Naive thymus-derived CD8-positive, alpha-beta T cell (primary cell): ENCODE measurements around the gene ALDH1A1. TPM values are rescaled to one million over a fixed set of nuclear protein-coding genes. Genes with fewer than 3 reads are reported as not detected.

ENCODE experiments used
- ATAC-seq, 2 donors: fragments of 150-1000 bp; cut with Tn5 transposase in 1 of 2; sonication (Bioruptor Pico), chemical (Tn5 transposase) in 1 of 2; 1 replicate in 1 of 2; 2 replicates in 1 of 2; pipeline ENCODE4 v1.10.0; 2021; ENCODE audit warnings: mild to moderate bottlenecking in 2 of 2, moderate library complexity in 2 of 2
- POLR2A ChIA-PET: fragments of 350-600 bp; sonication (Branson Sonifier 250); formaldehyde crosslinking; loops from one replicate; lab custom pipeline; 2021; ENCODE audit warnings: antibody characterized with exemption; lab: Charles Lee
- DNase-seq, 10 donors: peaks; one replicate each; pipeline versions ENCODE4 v3.0.0 to v3.0.0-alpha.2; 2020 to 2022
- H3K27ac Mint-ChIP-seq, 10 donors: one replicate each; pipeline ENCODE4 v1.8.0; 2020 to 2022; ENCODE audit warnings: mild to moderate bottlenecking in 10 of 10, mixed read lengths in 10 of 10, moderate library complexity in 4 of 10, inconsistent platforms in 1 of 10
- H3K27me3 Mint-ChIP-seq, 5 donors: one replicate each; pipeline ENCODE4 v1.8.0; 2021 to 2022; ENCODE audit warnings: mixed read lengths in 5 of 5
- H3K36me3 Mint-ChIP-seq, 3 donors: one replicate each; pipeline ENCODE4 v1.8.0; 2020 to 2022; ENCODE audit warnings: mixed read lengths in 3 of 3, mild to moderate bottlenecking in 2 of 3, inconsistent platforms in 1 of 3
- H3K4me1 Mint-ChIP-seq, 4 donors: one replicate each; pipeline ENCODE4 v1.8.0; 2021 to 2022; ENCODE audit warnings: mixed read lengths in 4 of 4
- H3K4me3 Mint-ChIP-seq, 10 donors: one replicate each; pipeline ENCODE4 v1.8.0; 2020 to 2022; ENCODE audit warnings: mild to moderate bottlenecking in 10 of 10, mixed read lengths in 10 of 10, moderate library complexity in 6 of 10, inconsistent platforms in 1 of 10
- H3K9me3 Mint-ChIP-seq, 9 donors: one replicate each; pipeline ENCODE4 v1.8.0; 2020 to 2022; ENCODE audit warnings: mixed read lengths in 9 of 9, mild to moderate bottlenecking in 3 of 9, inconsistent platforms in 1 of 9, moderate library complexity in 1 of 9
- polyA plus RNA-seq, 3 donors: library from polyadenylated mRNA; unstranded; fragments of 300-500 nt; fragmentation: Illumina TruSeq; gene quantifications; one replicate each; pipeline ENCODE4 v1.2.3, GENCODE V29; 2021
- total RNA-seq, 8 experiments: library from RNA in 2 of 8; stranded (reverse) in 2 of 8; gene quantifications; one replicate each; pipeline ENCODE4 v1.2.3 and lab custom pipeline; 2021 to 2026

Gene ALDH1A1
- total and polyA plus RNA-seq, 5 experiments from 2014 or later: 0.11 to 0.30 (median 0.23) TPM; not detected in 2

DNA sequence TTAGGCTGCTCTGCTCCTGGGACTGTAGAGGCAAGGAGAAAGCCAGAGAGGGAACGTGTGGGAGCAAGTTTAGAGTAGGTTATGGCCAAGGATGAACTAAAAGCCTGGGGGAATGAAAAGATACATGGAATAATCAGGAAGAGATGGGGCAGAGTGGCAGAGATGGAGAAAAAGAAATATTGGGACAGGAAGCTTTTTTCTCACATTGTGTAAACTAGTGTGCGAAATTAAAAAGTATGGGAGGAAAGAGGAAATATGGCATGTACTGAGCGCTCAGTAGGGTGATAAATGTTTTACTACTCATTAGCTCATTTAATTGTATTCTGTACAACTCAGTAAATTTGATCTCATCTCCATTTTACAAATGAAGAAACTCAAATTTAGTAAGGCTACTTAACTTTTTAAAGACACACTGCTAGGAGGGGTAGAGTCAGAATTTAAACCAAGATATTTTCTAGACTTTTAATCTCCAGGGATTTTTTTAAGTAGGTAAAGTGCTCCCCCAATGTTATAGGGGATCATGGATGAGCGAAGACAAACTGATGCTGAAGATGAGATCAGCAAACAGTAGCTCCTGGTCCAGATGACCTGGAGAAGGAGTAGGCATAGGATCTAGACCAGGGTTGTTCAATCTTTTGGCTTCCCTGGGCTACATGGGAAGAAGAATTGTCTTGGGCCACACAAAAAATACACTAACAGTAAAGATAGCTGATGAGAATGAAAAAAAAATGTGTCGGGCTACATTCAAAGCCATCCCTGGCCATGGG lies 30.8 kb downstream of the ALDH1A1 start:
- Mint-ChIP-seq H3K36me3 (no peaks in the 10 kb centered on the region), H3K27ac (no peak overlapping the region), H3K4me3 (no peak overlapping the region), H3K27me3 (peaks cover 0 to 9% (median 6%) of the 10 kb centered on the region in 5 donors), H3K4me1 (no peaks in the 10 kb centered on the region), H3K9me3 (no peaks in the 10 kb centered on the region)
- POLR2A ChIA-PET: no interaction called here
- ATAC-seq (no peak), DNase-seq (no peak)

DNA sequence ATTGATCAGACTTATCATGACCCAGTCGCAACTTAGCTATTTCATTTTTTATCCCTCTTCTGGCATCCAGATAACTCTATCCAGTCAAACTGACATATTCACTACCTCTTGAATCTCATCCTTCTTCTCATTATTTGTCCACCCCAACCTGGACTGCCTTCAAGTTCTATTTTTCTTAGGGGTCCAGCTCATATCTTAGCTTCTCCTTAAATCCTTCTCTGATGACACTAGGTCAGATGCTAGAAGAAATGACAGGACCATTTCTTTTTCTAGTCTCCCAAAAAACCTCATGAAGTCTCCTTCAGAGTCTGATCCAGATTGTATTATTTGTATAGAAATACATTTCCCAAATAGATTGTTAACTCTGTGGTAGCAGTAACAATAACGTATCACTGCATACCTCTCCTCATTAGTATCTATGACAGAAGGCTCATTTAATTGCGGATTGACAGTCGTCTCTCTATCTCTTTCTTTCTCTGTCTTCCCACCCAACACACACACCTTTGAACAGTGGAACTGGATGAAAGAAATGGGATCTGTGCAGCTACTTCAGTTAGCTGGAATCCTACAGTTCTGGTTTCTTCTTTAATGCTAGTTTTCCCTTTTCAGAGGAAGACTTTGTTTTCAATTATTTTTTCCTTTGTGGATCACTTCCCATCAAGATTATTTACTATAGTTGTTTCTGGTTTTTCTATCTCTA lies 33.5 kb downstream of the ALDH1A1 start:
- no peaks in the 10 kb centered on the region for H3K4me1 Mint-ChIP-seq
- no peak overlapping the region for H3K4me3 Mint-ChIP-seq
- no peak for DNase-seq
- no peaks in the 10 kb centered on the region for H3K36me3 Mint-ChIP-seq
- peaks cover 0 to 11% (median 6%) of the 10 kb centered on the region in 5 donors for H3K27me3 Mint-ChIP-seq
- ATAC-seq: no peak
- H3K9me3 Mint-ChIP-seq: no peaks in the 10 kb centered on the region
- peak overlapping the region in 1 of 10 donors; percentile 58 for H3K27ac Mint-ChIP-seq
- POLR2A ChIA-PET: no interaction called here

DNA sequence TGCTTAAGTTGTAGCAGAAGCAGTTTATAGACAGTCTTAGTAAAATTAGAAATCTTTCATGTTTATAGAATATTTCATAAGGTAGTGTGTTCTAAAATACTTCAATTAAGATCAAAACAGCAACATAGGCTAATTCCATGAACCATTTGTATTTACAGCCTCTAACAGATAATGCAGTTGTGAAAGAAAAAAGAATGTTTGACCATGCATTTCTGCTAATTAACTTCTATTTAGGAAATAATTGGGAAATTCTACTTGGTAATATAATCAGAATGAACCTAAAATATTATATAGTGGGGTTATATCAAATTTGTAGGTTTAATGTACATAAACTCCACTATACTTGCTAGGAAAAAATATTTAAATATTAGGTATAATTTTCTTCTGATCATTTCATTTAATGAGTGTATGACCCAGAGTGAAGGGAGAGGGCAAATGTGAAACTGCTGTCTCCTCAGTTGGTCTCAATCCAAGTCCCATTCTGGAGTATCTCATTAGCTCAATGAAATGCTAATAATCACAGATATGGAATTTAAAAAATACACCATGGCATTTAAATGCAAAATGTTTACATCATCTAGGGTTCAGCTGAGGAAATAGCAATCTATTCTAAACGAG lies 34.9 kb downstream of the ALDH1A1 start:
- DNase-seq (no peak), ATAC-seq (no peak)
- Mint-ChIP-seq H3K4me3 (no peak overlapping the region), H3K27me3 (peaks cover 0 to 11% (median 6%) of the 10 kb centered on the region in 5 donors), H3K36me3 (no peaks in the 10 kb centered on the region), H3K4me1 (no peaks in the 10 kb centered on the region), H3K27ac (no peak overlapping the region), H3K9me3 (no peaks in the 10 kb centered on the region)
- POLR2A ChIA-PET: no interaction called here

DNA sequence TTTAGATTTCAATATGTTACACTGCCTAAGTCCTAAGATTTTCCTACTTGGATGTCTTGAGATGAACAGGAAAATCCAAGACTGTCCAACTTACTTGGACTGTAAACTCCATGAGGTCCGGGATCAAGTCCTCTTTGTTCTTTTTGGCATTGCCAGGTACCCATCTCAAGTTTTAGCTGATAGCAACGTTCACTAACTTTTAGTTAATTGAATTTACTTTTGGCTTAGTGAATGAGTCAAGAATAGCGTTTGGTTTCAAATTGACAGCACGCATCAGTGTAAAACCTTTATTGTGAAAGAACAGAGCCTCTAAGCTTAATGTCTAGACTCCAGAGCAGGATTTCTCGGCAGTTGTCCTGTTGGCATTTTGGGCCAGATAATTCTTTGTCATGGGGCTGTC lies 37.2 kb downstream of the ALDH1A1 start:
- POLR2A ChIA-PET: no interaction called here
- H3K9me3 Mint-ChIP-seq: no peaks in the 10 kb centered on the region
- no peaks in the 10 kb centered on the region for H3K36me3 Mint-ChIP-seq
- ATAC-seq (no peak), DNase-seq (no peak)
- H3K4me1 Mint-ChIP-seq: no peaks in the 10 kb centered on the region
- no peak overlapping the region for H3K27ac Mint-ChIP-seq
- H3K4me3 Mint-ChIP-seq: no peak overlapping the region
- peaks cover 0 to 5% (median 0%) of the 10 kb centered on the region in 5 donors for H3K27me3 Mint-ChIP-seq

DNA sequence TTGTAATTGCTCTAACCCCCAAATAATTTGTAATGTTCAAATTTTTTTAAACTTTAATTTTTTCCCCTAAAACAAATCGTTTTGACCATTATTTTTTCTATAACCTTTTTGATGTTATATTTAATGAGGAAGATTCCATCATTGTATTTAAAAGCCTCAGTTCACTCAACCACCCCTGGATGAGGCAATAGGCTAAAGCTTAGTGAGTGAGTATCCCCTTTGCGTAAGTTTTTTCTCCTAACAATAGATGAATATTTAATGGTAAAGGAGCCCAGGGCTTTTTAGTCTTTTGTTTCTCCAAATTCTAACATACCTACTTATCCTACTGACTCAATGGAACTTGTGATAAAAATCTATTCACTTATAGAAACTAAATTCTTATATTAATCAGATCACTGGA lies 38.1 kb downstream of the ALDH1A1 start:
- Mint-ChIP-seq H3K4me1 (no peaks in the 10 kb centered on the region), H3K27me3 (peaks cover 0 to 5% (median 0%) of the 10 kb centered on the region in 5 donors), H3K9me3 (no peaks in the 10 kb centered on the region), H3K4me3 (no peak overlapping the region), H3K36me3 (no peaks in the 10 kb centered on the region), H3K27ac (no peak overlapping the region)
- DNase-seq (no peak), ATAC-seq (no peak)
- POLR2A ChIA-PET: no interaction called here

DNA sequence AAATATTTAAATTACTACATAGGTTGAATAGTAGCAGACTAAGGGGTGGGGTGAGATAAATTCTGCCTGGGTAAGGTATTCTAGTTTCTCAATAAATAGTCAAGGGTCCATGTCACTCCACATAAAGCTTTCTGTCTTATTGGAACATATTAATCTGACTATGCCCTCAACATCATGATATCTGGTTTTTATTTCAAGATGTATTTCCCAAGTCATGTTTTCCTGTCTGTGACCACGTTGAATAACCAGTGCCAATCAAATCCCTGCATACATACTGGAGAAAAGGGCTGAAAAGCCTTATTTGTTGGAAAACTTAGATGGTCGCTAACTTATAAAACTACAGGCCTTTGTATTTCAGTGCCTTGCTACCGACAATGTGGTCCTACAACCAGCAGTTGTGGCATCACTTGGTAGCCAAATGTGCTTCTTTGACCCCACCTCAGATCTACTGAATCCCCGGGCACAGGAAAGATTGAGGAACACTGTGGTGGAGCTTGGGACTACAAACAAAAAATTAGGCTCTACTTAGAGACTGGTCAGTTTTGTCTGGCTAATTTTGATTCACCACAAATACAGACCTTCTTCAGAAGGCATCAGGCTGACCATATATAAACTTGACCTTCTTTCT lies 39.4 kb downstream of the ALDH1A1 start:
- Mint-ChIP-seq H3K27me3 (peaks cover 0 to 5% (median 1%) of the 10 kb centered on the region in 5 donors), H3K4me3 (no peak overlapping the region), H3K9me3 (no peaks in the 10 kb centered on the region), H3K4me1 (no peaks in the 10 kb centered on the region), H3K27ac (no peak overlapping the region), H3K36me3 (no peaks in the 10 kb centered on the region)
- DNase-seq (peak in 1 of 10 donors; percentile 18), ATAC-seq (no peak)
- POLR2A ChIA-PET: no interaction called here

DNA sequence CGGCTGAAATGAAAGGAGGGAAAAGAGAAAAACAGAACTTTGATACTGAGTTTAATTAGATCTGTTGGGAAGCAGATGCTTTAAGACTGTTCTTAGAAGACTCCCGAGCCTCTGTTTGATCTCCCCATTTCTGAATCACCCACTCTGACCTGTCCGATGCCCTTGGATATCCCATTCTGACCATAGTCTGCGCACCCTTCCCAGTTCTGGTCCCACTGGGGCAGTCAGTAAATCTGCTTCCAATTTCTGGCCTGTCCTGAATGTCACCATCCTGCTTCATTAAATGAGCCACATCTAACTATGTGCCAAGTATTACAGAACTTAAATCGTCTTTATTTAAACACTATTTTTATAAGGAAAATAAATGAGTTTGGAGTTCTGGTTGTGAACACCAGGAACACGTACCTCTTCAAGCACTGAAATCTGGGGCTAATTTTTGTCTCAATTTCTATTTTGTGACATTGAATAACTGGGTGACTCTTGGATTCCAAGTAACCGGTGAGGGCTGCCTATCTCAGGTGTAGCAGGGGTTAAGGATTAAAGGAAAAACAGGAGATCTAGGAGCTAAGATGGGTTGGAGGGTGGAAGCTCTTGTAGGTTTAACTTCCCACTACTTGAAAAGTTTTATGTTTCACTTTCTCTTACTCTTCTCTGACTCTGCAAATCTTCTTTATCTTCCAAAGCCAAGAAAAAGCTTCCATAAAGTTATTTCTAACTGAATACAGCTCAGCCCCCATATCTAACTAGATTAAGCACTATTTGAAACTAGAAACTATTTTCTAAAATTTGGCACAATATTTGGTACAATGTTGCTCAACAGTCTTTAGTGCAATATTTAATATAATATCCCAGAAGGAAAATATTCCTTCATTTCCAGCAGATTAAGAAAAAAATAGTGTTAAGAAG lies 40.1 kb downstream of the ALDH1A1 start:
- no peak overlapping the region for H3K27ac Mint-ChIP-seq
- POLR2A ChIA-PET: no interaction called here
- no peak overlapping the region for H3K4me3 Mint-ChIP-seq
- ATAC-seq (no peak), DNase-seq (no peak)
- no peaks in the 10 kb centered on the region for H3K4me1 Mint-ChIP-seq
- peaks cover 0 to 5% (median 2%) of the 10 kb centered on the region in 5 donors for H3K27me3 Mint-ChIP-seq
- H3K9me3 Mint-ChIP-seq: no peaks in the 10 kb centered on the region
- no peaks in the 10 kb centered on the region for H3K36me3 Mint-ChIP-seq

DNA sequence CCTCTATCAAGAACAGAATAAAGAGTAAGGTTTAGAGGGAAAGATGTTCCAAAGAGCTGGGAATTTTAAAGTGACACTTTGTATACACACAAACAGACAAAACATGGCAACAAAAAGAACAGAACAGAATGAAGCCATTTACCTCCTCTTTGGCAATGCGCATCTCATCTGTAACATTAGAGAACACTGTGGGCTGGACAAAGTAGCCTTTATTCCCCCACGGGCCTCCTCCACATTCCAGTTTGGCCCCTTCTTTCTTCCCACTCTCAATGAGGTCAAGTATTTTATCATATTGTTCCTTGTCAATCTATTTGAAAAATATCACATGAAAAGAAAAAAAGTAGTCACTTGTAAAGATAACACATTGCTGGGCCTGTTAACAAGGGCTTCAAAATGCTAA lies 41.0 kb downstream of the ALDH1A1 start:
- Mint-ChIP-seq H3K4me1 (no peaks in the 10 kb centered on the region), H3K9me3 (no peaks in the 10 kb centered on the region), H3K27ac (no peak overlapping the region), H3K36me3 (no peaks in the 10 kb centered on the region), H3K27me3 (peaks cover 0 to 5% (median 2%) of the 10 kb centered on the region in 5 donors), H3K4me3 (no peak overlapping the region)
- no peak for ATAC-seq
- DNase-seq: no peak
- POLR2A ChIA-PET: no interaction called here

DNA sequence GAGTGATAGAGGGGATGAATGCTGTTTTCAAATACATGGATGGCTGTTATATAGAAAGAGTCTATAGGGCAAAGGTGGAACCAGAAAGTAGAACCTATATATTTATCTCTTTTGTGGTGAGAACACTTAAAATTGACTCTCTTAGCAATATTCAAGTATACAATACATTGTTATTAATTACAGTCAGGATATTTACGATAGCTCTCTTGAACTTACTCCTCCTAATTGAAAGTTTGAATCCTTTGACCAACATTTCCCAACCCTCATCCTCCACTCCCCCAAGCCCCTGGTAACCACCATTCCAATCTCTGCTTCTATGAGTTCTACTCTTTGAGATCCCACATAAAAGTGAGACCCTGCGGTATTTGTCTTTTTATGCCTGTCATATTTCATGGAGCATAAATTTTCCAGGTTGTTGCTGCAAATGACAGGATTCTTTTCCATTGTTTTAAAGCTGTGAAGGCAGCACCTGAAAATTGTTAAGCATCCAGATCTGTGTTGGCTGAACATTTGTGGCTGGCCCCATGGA lies 41.5 kb downstream of the ALDH1A1 start:
- no peak overlapping the region for H3K4me3 Mint-ChIP-seq
- POLR2A ChIA-PET: no interaction called here
- H3K27me3 Mint-ChIP-seq: peaks cover 0 to 4% (median 2%) of the 10 kb centered on the region in 5 donors
- no peaks in the 10 kb centered on the region for H3K36me3 Mint-ChIP-seq
- ATAC-seq (no peak), DNase-seq (no peak)
- no peak overlapping the region for H3K27ac Mint-ChIP-seq
- no peaks in the 10 kb centered on the region for H3K9me3 Mint-ChIP-seq
- no peaks in the 10 kb centered on the region for H3K4me1 Mint-ChIP-seq

DNA sequence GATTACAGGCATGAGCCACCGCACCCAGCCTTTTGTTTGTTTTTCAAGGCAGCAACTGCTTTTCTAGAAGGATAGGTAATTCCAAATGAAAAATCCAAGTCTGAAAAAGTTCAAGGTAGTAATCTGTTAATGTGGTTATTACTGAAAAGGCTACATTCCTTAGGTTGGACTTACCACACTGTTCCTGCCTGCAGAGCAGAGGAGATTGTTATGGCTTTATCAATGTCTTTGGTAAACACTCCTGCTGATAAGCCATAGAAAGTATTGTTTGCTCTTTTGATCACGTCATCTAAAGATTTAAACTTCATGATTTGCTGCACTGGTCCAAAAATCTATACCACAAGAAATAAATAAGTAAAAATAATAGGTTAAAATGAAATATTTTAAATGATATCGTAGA lies 43.4 kb downstream of the ALDH1A1 start:
- no peak overlapping the region for H3K4me3 Mint-ChIP-seq
- H3K4me1 Mint-ChIP-seq: no peaks in the 10 kb centered on the region
- peaks cover 0 to 4% (median 3%) of the 10 kb centered on the region in 5 donors for H3K27me3 Mint-ChIP-seq
- POLR2A ChIA-PET: no interaction called here
- H3K27ac Mint-ChIP-seq: no peak overlapping the region
- no peaks in the 10 kb centered on the region for H3K9me3 Mint-ChIP-seq
- ATAC-seq (no peak), DNase-seq (no peak)
- no peaks in the 10 kb centered on the region for H3K36me3 Mint-ChIP-seq

DNA sequence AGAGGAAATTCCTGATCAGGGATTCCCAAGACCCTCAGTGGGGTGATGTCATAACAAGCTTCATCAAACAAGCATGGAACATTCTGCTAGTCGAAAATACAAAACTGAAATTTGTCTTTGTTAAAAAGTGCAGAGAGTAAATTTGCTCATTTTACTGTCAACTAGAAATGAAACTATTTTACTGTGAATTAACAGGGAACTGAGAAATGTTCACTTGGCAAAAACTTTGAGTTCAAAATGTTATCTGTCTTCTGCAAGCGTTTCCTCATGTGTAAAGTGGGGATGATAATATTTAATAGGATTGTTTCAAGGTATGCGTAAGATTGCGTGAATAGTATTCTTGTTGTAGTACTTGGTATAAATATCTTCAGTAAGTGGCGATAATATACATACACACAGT lies 45.4 kb downstream of the ALDH1A1 start:
- ATAC-seq (no peak), DNase-seq (no peak)
- Mint-ChIP-seq H3K4me3 (no peak overlapping the region), H3K9me3 (no peaks in the 10 kb centered on the region), H3K36me3 (no peaks in the 10 kb centered on the region), H3K27me3 (peaks cover 0 to 16% (median 3%) of the 10 kb centered on the region in 5 donors), H3K27ac (no peak overlapping the region), H3K4me1 (no peaks in the 10 kb centered on the region)
- POLR2A ChIA-PET: no interaction called here

DNA sequence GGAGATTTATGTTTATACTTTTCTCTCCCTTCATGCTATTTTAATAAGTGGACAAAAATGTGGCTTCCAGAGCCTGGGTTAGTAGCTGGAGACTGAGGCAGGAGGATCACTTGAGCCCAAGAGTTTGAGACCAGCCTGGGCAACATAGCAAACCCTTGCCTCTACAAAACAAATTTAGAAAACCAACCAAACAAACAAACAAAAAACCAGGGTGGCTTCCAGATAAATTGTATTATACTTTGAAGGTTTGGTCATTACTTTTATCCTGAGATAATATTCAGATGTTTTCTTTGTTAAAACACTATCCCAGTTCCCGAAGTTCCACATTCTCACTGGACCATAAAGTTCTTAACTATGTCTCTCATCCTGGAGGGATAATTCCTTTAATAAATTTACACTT lies 46.0 kb downstream of the ALDH1A1 start:
- H3K4me3 Mint-ChIP-seq: no peak overlapping the region
- no peak for ATAC-seq

More for the DNA sequence above, 46.0 kb downstream of the ALDH1A1 start:
- DNase-seq: no peak
- no peaks in the 10 kb centered on the region for H3K36me3 Mint-ChIP-seq
- H3K9me3 Mint-ChIP-seq: no peaks in the 10 kb centered on the region
- H3K27me3 Mint-ChIP-seq: peaks cover 0 to 16% (median 3%) of the 10 kb centered on the region in 5 donors
- H3K27ac Mint-ChIP-seq: peak overlapping the region in 1 of 10 donors; percentile 33
- no peaks in the 10 kb centered on the region for H3K4me1 Mint-ChIP-seq
- POLR2A ChIA-PET: no interaction called here
